NCI-H446 (cell line): ENCODE data around the gene ANKRD33B.
"Not testable (repeated sequence)": the region's sequence is repeated elsewhere in the genome, so short reads cannot be mapped to it uniquely, and the experiment has no call there.

ENCODE experiments used
- DNase-seq, 2 experiments: peaks; one replicate each; lab custom pipeline; 2025; lab: John Stamatoyannopoulos, UW

Gene ANKRD33B

DNA sequence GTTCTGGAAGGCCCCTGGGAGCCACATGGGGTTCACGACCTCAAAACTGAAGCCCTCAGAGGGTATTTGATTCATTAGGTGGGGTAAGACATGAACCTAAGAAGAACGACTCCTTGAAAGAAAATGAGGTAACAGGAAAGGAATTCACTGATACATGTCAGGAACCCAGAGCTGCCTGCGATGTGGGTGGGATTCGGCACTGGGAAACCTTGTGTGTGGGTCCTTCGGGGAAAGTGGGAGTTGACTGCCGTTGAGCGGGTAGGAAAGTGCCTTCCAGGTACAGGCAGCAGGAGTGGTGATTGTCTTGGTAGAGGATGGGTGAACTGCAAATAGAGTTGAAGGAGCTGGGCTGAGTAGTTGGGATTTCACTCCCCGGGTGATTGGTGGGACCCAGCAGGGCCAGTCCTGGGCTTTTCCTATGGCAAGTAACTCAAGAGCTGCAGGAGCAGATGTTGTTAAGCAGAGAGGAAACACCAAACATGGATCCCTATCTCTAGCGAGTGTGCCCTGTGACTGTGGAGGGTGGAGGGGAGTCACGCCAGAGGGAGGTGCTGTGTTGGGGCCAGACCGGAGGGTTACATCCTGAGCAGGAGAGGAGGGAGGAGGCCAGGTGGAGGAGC lies 30.8 kb downstream of the ANKRD33B start:
- no peak for DNase-seq

DNA sequence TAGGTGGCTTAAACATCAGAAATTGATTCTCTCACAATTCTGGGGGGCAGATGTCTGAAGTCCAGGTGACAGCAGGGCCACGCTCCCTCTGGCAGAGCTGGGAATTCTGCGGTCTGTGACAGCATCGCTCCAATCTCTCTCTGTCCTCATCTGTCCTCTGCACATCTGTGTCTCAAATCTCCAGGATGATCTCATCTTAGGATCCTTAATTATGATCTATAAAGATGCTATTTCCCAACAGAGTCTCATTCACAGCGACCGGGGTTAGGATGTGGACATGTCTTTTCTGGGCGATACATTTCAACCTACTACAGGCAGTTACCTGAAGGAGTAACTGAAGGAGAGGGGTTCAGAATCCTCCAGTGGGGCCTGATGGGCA lies 31.4 kb downstream of the ANKRD33B start:
- DNase-seq: no peak

DNA sequence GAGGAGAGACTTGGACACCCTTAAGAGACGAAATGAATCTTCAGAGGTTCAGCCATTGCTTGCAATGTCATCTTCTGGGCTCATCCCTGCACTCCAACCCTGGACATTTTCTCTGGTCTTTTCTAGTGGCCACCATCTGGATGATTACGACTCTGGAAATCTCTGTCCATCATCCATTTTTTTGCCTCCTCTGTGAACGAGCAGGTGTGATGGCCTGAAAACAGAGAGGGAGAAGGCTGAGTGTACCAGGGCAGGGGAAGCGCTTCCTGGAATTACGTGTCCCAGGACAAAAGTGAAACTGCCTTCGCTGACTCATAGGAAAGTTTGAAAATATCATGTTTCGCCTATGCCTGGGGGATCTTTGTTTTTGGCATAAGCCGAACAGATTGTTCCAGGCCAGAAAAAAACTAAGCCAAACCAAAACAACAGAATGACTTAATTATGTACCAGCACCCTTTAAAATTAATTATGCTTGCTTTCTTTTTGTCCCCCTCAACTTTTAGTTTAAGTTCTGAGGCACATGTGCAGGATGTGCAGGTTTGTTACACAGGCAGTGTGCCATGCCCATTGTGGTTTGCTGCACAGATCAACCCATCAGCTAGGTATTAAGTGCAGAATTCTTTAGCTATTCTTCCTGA lies 31.9 kb downstream of the ANKRD33B start:
- peak in 1 of 2 experiments; percentile 84 for DNase-seq

DNA sequence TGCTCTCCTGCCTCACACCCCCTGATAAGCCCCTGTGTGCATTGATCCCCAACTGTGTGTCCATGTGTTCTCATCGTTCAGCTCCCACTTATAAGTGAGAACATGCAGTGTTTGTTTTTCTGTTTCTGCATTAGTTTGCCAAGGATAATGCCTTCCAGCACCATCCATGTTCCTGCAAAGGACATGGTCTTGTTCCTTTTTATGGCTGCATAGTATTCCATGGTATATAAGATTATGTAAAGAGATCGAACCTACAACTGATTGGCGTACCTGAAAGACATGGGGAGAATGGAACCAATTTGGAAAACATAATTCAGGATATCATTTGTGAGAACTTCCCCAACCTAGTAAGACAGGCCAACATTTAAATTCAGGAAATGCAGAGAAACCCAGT lies 32.4 kb downstream of the ANKRD33B start:
- no peak for DNase-seq

DNA sequence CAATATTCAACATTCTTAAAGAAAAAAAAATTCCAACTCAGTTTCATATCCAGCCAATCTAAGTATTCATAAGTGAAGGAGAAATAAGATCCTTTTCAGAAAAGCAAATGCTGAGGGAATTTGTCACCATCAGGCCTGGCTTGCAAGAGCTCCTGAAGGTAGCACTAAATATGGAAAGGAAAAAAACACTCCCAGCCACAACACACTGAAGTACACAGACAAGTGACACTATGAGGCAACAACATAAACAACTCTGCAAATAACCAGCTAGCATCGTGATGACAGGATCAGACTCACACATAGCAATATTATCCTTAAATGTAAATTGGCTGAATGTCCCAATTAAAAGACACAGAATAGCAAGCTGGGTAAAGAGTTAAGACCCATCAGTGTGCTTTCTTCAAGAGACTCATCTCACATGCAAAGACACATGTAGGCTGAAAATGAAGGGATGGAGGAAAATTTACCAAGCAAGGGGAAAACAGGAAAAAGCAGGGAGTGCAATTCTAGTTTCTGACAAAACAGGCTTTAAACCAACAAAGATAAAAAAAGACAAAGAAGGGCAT lies 33.1 kb downstream of the ANKRD33B start:
- DNase-seq: no peak

DNA sequence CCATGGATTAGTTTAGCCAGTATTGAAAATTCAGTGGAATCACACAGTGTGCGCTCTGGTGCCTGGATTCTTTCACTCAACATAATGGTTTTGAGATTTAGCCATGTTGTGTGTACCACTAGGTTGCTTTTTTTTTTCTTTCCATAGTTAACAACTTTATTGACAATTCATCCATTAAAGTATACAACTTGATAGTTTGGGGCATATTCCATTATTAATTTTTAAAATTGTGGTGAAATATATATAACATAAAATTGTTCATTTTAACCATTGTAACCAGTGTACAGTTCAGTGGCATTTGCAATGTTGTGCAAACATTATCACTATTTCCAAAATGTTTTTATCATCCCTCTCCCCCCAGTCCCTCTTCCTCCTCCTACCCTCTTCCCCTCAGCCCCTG lies 35.2 kb downstream of the ANKRD33B start:
- DNase-seq: no peak

DNA sequence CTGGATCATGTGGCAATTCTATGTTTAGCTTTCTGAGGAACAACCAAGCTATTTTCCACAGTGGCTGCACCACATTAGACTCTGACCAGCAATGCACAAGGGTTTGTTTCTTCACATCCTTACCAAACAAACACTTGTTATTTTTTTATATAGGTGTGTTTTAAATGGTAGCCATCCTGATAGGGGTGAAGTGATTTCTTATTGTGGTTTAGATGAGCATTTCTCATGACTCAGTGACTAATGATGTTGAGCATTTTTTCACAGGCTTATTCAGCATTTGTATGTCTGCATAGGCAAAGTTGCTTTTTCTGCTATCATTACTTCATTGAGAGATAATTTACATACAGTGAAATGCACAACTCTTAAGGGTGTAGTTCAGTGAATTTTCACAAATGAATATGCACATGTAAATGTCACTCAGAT lies 36.0 kb downstream of the ANKRD33B start:
- no peak for DNase-seq

DNA sequence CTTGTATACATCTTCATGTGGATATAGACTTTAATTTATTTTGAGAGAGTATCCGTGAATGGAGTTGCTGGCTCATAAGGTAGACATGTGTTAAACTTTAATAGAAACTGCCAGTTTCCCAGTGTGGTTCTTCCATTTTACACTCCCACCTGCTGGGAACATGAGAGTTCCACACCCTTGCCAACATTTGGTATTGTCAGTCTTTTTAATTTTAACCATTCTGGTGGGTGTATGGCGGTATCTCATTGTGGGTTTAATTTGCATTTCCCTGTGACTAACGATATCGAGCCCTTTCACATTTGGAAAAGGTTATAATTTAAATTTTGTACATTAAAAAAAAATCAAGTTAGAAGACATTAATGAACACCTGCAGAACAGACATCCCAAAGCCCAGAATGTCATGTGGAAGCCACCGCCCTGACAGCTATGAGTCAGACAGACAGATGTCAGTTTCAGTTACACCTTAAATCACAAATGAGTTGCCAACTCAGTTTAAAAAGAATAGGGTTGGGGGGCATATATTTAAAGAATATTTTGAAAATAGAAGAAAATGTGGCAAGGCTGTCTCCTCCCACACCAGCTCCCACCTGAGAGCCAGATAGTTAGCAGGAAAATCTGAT lies 36.9 kb downstream of the ANKRD33B start:
- peak; percentile 87 to 88 for DNase-seq

DNA sequence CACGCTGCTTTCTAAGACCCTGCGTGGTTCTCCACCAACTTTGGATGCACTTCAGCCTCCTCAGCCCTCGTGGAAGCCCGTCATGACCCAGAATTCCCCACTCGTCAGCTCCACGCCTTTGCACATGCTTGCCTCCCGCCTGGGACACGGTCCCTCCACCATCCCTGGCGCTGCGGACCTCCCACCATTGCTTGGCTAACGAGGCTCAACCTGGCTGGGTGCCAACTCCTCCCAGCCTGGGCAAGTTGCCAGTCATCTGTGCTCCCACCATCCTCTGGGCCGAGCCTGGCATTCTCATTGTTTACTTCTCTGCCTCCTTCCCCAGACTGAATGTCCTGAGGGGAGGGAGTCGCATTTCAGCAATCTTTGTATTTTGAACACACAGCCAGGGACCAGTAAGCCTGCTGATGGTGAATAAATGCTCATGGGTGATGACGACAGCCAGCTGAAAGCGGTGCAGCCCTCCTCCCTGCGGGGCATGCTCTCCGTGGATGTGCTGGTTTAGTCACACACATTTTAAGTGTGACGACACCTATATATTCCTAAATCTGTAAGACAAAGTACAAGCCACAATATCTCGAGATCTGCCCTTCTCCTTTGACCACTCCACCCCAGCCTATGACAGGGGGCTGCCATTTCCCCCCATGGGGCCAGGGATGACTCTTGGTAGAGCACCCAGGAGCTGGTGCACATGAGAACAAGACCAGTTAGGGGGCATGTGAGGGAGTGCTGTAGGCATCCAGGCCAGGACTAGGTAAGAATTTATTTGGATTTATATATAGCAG lies 37.6 kb downstream of the ANKRD33B start:
- DNase-seq: peak; percentile 99 to 100

DNA sequence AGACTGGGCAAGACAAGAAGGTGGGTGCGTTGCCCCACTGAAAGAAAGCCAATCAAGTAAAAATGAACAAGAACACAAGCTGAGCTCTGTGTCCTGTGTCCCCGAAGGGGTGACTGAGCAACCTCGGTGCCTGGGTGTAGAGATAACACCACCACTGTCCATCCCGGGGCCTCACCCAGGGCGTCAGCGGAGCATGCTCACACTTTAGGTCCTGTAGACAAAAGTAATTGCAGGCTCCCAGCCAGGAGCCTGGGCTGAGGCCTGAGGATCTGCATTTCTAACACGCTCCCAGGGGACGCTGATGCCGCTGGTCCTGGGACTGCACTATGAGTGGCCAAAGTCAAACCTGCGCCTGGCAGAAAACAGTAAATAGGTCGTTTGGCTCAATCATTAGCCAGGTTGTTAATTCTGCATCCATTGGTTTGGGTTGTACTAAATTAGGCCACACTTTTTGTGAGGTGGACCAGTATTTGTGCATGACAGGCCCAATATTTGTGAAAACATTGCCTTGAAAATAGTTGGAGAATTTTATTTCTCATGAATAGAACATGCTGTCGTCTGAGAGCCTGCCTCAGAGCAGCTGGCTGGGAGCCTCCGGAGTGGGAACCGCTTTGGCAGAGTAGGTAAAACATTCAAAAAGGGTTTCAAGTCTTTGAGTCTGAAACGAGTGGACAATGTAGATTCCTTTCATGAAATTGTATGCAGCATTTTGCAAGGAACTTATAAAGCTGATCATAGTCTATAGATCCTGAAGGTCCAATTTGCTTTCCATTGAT lies 38.3 kb downstream of the ANKRD33B start:
- DNase-seq: peak; percentile 58 to 86

DNA sequence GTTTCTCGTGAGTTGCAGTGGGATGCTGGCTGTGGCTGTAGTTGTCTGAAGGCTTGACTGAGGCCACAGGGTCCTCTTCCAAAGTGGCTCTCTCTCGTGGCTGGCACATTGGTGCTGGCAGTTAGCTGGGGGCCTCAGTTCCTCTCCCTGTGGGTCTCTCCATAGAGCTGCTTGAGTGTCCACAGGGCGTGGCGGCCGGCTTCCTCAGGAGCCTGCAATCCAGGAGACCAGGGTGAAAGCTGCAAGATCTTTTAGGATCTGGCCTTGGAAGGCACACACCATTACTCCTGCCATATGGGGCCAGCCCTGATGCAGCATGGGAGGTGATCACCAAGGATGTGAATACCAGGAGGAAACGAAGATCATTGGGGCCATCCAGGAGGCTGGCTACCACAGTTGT lies 41.1 kb downstream of the ANKRD33B start:
- DNase-seq: no peak

DNA sequence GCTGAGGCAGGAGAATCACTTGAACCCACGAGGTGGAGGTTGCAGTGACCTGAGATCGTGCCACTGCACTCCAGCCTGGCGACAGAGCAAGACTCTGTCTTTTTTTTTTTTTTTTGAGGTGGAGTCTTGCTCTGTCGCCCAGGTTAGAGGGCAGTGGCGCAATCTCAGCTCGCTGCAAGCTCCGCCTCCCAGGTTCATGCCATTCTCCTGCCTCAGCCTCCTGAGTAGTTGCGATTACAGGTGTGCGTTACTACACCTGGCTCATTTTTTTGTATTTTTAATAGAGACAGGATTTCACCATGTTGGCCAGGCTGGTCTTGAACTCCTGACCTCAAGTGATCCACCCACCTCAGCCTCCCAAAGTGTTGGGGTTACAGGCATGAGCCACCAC lies 42.8 kb downstream of the ANKRD33B start:
- DNase-seq: not testable (repeated sequence)

DNA sequence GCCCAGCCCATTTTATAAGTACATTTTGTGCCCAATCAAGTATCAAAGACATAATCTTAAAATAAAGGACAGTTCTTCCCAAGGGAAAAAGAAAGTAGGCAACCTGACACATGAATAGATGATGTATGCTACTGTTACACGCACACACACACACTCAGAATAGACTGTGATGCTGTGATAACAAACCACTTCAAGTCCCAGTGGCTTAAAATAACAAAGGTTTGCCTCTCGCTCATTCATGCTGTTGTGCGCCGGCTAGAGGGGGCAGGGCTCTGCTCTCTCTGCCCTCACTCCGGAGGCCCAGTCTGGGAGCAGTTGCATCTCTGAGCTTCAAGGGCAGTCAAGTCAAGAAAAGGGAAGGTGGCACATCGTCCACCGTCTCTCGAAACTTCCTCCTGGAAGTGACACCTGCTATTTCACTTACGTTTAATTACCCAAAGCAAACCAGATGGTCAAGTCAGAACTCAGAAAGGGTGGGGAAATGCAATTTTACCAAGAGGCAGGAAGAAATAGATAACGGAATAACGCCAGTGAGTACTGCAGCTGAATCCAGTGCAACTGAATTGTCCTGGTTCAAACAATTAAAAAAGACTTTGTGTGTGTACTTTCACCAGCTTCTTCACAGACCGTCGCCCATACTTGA lies 43.3 kb downstream of the ANKRD33B start:
- DNase-seq: no peak

DNA sequence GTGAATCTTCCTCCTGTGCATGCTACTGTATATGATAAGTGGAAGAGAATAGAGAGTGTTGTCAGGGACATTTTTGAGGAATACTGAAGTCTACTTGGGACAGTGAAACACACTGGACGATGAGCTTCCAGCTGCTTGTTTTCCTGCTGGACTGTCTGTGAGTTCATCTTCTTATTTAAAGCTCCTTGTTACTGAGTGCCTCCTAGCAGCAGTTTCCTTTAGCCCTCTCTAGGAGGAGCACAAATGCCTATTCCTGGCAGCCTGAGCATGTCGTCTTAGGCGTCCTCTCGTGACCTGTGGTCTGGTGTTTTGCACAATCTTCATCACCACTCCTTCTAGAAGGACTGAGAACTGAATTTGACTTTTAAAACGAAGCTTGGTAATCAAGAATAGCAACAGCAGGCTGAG lies 43.8 kb downstream of the ANKRD33B start:
- DNase-seq: no peak

DNA sequence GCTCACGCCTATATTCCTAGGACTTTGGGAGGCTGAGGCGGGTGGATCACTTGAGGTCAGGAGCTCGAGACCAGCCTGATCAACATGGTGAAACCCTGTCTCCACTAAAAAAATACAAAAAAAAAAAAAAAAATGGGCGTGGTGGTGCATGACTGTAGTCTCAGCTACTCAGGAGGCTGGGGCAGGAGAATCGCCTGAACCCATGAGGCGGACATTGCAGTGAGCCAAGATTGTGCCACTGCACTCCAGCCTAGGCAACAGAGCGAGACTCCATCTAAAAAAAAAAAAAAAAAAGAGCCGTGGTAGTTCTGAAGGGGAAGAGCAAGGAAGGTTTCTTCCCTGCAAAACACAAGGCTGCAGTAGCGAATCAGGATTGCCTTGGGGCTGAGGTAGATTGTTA lies 44.2 kb downstream of the ANKRD33B start:
- DNase-seq: not testable (repeated sequence)

DNA sequence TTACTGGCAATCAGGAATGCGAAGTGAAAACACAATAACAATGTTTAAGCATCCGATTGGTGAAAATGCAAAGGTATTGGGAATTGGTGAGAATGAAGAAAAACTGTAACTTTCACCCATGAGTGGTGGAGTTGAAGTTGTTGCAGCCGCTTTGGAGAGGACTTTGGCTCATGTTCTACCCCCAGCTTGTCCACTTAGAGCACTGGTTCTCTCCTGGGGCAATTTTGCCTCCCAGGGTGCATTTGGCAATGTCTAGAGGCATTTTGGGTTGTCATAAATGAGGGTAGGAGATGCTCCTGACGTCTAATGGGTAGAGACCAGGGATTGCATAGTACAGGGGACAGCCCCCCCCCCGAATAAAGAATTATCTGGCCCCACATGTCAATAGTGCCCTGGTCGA lies 46.2 kb downstream of the ANKRD33B start:
- no peak for DNase-seq

DNA sequence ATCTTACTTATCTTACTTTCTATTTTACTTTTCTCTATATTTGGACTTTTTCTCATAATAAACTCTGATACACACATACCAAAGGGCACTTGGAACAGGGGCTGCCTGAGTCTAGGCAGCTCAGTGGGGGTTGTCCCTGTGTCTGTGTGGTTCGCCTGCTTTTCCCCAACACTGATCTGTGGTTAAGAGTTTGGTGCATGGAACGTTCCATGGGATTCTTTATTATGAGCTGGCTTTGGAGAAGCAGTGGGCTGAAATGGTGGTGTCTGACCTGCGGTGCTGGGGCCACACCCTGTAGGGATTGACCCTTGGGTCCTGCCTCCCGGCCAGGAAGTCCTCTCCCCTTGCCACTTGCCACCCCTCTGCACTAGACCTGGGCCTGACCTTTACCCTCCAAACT lies 47.4 kb downstream of the ANKRD33B start:
- DNase-seq: no peak

DNA sequence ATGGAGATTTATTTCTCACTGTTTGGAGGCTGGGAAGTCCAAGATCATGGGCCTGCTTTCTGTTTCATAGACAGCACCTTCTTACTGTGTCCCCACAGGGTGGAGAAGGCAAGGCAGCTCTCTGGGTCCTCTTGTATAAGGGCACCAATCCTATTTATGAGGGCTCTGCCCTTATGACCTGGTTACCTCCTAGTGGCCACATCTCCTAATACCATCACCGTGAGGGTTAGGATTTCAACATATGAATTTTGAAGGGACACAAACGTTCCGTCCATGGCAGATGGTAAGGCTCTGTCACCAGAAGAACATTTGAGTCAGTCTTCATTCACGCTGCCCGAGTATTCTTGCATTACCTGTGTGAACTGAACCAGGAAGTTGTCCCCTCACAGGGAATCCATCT lies 48.4 kb downstream of the ANKRD33B start:
- no peak for DNase-seq

DNA sequence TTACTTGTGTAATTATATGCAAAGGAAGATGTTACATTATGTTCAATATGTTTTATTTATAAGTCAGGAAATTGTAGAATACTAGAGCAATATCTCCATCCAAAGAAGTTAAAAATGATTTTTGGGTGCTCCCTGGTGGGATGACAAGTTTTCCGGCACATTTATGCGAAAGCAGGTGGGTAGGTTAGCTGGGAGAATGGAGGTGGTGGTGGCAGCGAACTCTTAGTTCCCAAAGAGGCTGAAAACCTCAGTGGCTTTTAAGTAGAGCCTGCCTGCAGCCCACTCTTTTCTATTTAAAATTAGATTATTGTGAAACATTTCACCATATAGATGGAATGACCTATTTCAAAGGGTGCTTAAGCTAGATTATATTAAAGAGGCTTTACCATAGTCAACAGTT lies 51.8 kb downstream of the ANKRD33B start:
- no peak for DNase-seq

DNA sequence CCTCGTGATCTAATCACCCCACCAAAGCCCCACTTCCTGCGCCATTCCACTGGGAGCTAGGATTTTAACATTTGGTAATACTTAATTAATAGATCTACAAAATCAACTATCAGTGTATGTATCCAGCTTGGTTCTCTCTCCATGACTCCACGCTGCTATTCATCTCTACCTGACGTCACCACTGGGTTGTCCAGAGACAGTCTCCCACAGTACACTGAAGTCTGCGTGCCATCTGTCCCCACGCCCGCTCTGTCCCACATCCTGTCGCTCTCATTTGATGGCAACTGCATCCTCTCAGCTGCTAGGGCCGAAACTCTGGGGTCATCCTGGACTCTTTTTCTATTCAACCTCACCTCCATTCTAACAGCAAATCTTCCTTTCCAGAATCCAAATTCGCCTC lies 53.2 kb downstream of the ANKRD33B start:
- no peak for DNase-seq

DNA sequence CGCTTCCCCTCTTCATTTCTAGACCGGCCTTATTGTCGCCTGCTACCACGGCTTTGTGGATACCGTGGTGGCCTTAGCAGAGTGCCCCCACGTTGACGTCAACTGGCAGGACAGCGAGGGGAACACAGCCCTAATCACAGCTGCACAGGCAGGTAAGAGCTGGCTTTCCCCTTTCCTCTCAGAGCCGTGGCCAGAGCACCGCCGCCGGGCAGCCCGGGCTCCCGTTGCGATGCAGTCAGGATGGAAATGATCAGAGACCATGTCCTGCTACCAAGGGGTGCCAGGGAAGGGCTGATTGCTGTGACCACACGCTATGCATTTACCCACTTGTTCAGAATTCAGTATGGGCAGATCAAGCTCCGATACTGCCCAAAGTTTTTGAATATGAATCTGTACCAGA lies 54.4 kb downstream of the ANKRD33B start:
- DNase-seq: no peak
